Gastrocnemius medialis (tissue), 4 donors: Measurements from ENCODE around the gene ST8SIA5. TPM values are rescaled to one million over a fixed set of nuclear protein-coding genes. Genes with fewer than 3 reads are reported as not detected.

Experiments used
- ATAC-seq, 2 donors: fragments of 150-250 bp; one replicate each; pipeline ENCODE4 v1.9.1; 2016
- DNase-seq, 2 donors: peaks; one replicate each; pipeline ENCODE4 v3.0.0-alpha.2; 2019
- H3K27ac ChIP-seq, 4 donors: fragments of 200-600 bp; sonication (generic); 1 replicate in 1 of 4; 2 replicates in 3 of 4; pipeline ENCODE4 v1.5.1; 2016 to 2018; ENCODE audit warnings: mild to moderate bottlenecking in 2 of 4, moderate library complexity in 1 of 4
- H3K27me3 ChIP-seq, 3 donors: fragments of 200-600 bp; sonication (generic) in 2 of 3; 1 replicate in 1 of 3; 2 replicates in 2 of 3; pipeline versions ENCODE4 v1.5.1 to v1.6.0; 2016 to 2019; ENCODE audit warnings: mild to moderate bottlenecking in 1 of 3, moderate library complexity in 1 of 3
- H3K36me3 ChIP-seq, 2 donors: fragments of 200-600 bp; sonication (generic) in 1 of 2; one replicate each; pipeline ENCODE4 v1.5.1; 2017 to 2018
- H3K4me1 ChIP-seq, 2 donors: fragments of 200-600 bp; sonication (generic) in 1 of 2; one replicate each; pipeline ENCODE4 v1.5.1; 2016 to 2017; ENCODE audit warnings: mild to moderate bottlenecking in 2 of 2
- H3K4me3 ChIP-seq, 4 donors: fragments of 200-600 bp; sonication (generic) in 3 of 4; 1 replicate in 1 of 4; 2 replicates in 3 of 4; pipeline ENCODE4 v1.5.1; 2016 to 2019; ENCODE audit warnings: mild to moderate bottlenecking in 2 of 4
- H3K9me3 ChIP-seq, 3 donors: fragments of 200-600 bp; sonication (generic) in 2 of 3; 1 replicate in 1 of 3; 2 replicates in 2 of 3; pipeline ENCODE4 v1.5.1; 2016 to 2019
- CTCF ChIP-seq, 5 experiments: fragments of 450-650 bp in 3 of 5; fragments of 200-600 bp in 2 of 5; sonication (generic) in 2 of 5; IDR thresholded peaks in 4 of 5; conservative IDR thresholded peaks in 1 of 5; 1 replicate in 4 of 5; 2 replicates in 1 of 5; pipeline ENCODE4 v1.5.1; 2016 to 2019; ENCODE audit warnings: antibody characterized with exemption in 5 of 5, mild to moderate bottlenecking in 3 of 5, moderate library complexity in 3 of 5
- POLR2A ChIP-seq, 2 donors: fragments of 450-650 bp; IDR thresholded peaks; one replicate each; pipeline ENCODE4 v1.6.1; 2017; ENCODE audit warnings: antibody characterized with exemption in 2 of 2, mild to moderate bottlenecking in 2 of 2, moderate library complexity in 2 of 2
- in situ Hi-C, 4 donors: fragments of 200-750 bp; cut with MboI; loops; one replicate each; pipeline versions ENCODE4 v1.15.0 to v1.8.0; 2017; ENCODE audit warnings: low sequenced_read_pairs in 4 of 4
- intact Hi-C: fragments of 100-400 bp; cut with DNase I; formaldehyde crosslinking; loops from one replicate; pipeline ENCODE4 v1.15.1; 2023; ENCODE audit warnings: low total_unique reads
- total RNA-seq, 4 donors: library from RNA; depleted of rRNA; stranded (reverse); fragments of >200 nt; gene quantifications; one replicate each; pipeline versions ENCODE4 v1.1.0 to v1.2.3, GENCODE V29; 2016

ST8SIA5 gene
- total RNA-seq, 4 donors from 2014 or later: 1.7 to 7.7 (median 3.6) TPM

GRCh38 chr18:46700066-46700824 lies 56.6 kb downstream of the ST8SIA5 start:
- DNase-seq: no peak
- in situ Hi-C loops (no loop called here), intact Hi-C loops (no loop called here)
- no peaks in the 10 kb centered on the region for H3K36me3 ChIP-seq
- no peak for ATAC-seq
- H3K4me1 ChIP-seq: peaks cover 17% of the 10 kb centered on the region in 2 donors
- no peaks in the 10 kb centered on the region for H3K9me3 ChIP-seq
- no peak overlapping the region for H3K4me3 ChIP-seq
- no peak overlapping the region for H3K27ac ChIP-seq
- no peaks in the 10 kb centered on the region for H3K27me3 ChIP-seq
- TF ChIP-seq POLR2A (IDR thresholded peaks at IDR 0.05) (no peak), CTCF (IDR thresholded peaks at IDR 0.05 in 4 of 5, conservative IDR thresholded peaks at IDR 0.05 in 1 of 5) (no peak)

GRCh38 chr18:46696702-46697101 lies 60.2 kb downstream of the ST8SIA5 start:
- Histone ChIP-seq H3K36me3 (no peaks in the 10 kb centered on the region), H3K27me3 (no peaks in the 10 kb centered on the region), H3K9me3 (no peaks in the 10 kb centered on the region), H3K4me1 (peaks cover 12 to 14% of the 10 kb centered on the region in 2 donors), H3K27ac (peak overlapping the region in 1 of 4 donors; percentile 10), H3K4me3 (no peak overlapping the region)
- in situ Hi-C loops: no loop called here
- TF ChIP-seq POLR2A (IDR thresholded peaks at IDR 0.05) (no peak), CTCF (IDR thresholded peaks at IDR 0.05 in 4 of 5, conservative IDR thresholded peaks at IDR 0.05 in 1 of 5) (no peak)
- intact Hi-C loops: no loop called here
- ATAC-seq (no peak), DNase-seq (no peak)

GRCh38 chr18:46696268-46696667 lies 60.6 kb downstream of the ST8SIA5 start:
- intact Hi-C loops (no loop called here), in situ Hi-C loops (no loop called here)
- H3K4me3 ChIP-seq: no peak overlapping the region
- H3K27me3 ChIP-seq: no peaks in the 10 kb centered on the region
- peak overlapping the region in 1 of 4 donors; percentile 10 for H3K27ac ChIP-seq
- TF ChIP-seq CTCF (IDR thresholded peaks at IDR 0.05 in 4 of 5, conservative IDR thresholded peaks at IDR 0.05 in 1 of 5) (no peak), POLR2A (IDR thresholded peaks at IDR 0.05) (no peak)
- no peaks in the 10 kb centered on the region for H3K36me3 ChIP-seq
- ATAC-seq (peak in 1 of 2 donors; percentile 80), DNase-seq (peak in 1 of 2 donors; percentile 55)
- no peaks in the 10 kb centered on the region for H3K9me3 ChIP-seq
- peaks cover 12 to 14% of the 10 kb centered on the region in 2 donors for H3K4me1 ChIP-seq

- Histone ChIP-seq H3K4me3 (no peak overlapping the region), H3K9me3 (no peaks in the 10 kb centered on the region), H3K36me3 (no peaks in the 10 kb centered on the region), H3K27ac (no peak overlapping the region), H3K4me1 (peaks cover 12 to 22% of the 10 kb centered on the region in 2 donors), H3K27me3 (no peaks in the 10 kb centered on the region)
- DNase-seq (no peak), ATAC-seq (no peak)
- intact Hi-C loops (no loop called here), in situ Hi-C loops (no loop called here)
- TF ChIP-seq POLR2A (IDR thresholded peaks at IDR 0.05): no peak
- no peak for TF ChIP-seq CTCF (IDR thresholded peaks at IDR 0.05 in 4 of 5, conservative IDR thresholded peaks at IDR 0.05 in 1 of 5)
These were observed 62.9 kb downstream of the ST8SIA5 start for GRCh38 chr18:46693996-46694395.
